Superior temporal gyrus (tissue), 1 donor: ENCODE measurements around the gene RPS6KA3.
"Not testable (repeated sequence)": the region's sequence is repeated elsewhere in the genome, so short reads cannot be mapped to it uniquely, and the experiment has no call there.

Experiments
- DNase-seq: peaks from one replicate; pipeline ENCODE4 v3.0.0-alpha.2; 2016; ENCODE audit errors: extremely low spot score

RPS6KA3 gene

GRCh38 chrX:20143111-20143510 is 123.6 kb downstream of the RPS6KA3 start:
- DNase-seq: no peak

GRCh38 chrX:20141281-20142220 is 125.2 kb downstream of the RPS6KA3 start, which contains the start of gene EIF1AX:
Gene EIF1AX, minus strand, starts transcription at chrX:20141838. Its CDS starts 198 bp downstream, at chrX:20141640.
- DNase-seq: peak; percentile 92

DNA sequence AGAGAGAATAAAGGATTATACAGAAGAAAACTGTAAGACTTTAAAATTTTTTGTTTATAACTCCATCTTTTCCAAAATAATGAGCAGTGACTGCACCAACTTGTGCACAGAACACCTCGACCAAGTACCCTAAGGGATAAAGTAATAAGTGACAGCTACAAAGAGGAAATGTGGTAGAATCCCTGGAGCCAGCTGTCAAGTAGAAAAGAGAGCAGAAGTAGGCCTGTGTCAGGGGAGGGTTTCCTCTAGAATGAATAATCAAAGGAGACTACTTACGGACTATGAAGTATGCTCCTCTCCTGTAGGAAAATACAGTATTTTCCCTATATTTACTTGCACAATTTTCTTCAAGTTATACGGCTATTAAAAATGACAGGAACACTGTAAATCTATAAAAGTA is 126.3 kb downstream of the RPS6KA3 start:
- DNase-seq: no peak

GRCh38 chrX:20139966-20140365 is 126.7 kb downstream of the RPS6KA3 start:
- DNase-seq: no peak

DNA sequence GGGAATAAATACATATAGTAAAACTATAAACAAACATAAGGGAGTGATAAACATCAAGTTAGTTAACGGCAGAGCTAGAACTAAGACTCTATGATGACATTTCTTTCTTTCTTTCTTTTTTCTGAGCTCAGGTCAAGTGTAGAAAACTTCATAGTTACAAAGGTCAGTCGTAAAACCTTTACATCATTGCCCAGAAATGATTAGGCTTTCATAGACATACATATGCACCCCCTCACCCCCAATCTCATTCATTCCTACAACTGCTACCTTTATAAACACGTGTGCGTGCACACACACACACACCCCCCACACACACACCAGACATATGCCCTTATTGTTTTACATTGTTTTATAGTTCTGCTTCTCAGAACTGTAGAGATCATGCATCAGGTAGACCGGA is 130.8 kb downstream of the RPS6KA3 start:
- DNase-seq: no peak

DNA sequence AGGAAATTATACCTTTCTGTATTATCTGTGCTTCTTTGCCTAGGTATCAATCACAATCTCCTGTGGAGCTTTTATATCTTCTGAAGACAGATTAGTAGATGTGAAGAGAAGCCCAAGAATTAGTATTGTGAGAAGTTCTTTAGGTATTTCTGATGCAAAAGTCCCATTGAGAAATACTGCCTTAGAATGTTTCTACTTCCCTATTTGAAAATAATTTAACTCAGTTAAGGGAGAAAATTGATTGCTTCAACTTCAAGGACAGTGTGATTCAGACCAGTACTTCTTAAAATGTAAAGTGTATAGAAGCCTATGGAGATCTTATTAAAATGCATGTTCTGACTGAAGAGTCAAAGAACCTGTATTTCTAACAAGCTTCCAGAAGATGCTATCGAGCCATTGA is 134.0 kb downstream of the RPS6KA3 start:
- no peak for DNase-seq

- no peak for DNase-seq
Observed at GRCh38 chrX:20130357-20130756, 136.4 kb downstream of the RPS6KA3 start.

DNA sequence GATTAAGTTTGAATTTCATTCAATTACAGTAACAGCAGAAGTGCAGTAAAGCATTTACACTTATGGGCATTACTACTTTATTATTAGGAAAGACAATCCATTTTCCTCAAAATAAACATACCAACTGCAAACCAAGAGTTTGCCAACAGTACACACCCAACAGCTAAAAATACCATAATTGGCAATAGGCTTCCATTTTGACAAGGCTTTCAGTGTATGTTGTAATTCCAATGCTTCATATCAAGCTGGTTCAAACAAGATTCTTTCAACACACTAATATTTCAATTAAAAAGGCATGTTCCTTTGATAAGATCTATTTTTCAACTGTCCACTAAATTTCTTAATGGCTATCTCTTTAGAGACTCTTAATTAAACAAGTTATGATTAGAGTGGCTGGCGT is 137.2 kb downstream of the RPS6KA3 start:
- DNase-seq: no peak

- no peak for DNase-seq
Observed at GRCh38 chrX:20128670-20129069, 138.0 kb downstream of the RPS6KA3 start.

GRCh38 chrX:20127440-20127839 is 139.3 kb downstream of the RPS6KA3 start:
- DNase-seq: not testable (repeated sequence)

- DNase-seq: not testable (repeated sequence)
Observed at GRCh38 chrX:20126833-20127232, 139.9 kb downstream of the RPS6KA3 start.

DNA sequence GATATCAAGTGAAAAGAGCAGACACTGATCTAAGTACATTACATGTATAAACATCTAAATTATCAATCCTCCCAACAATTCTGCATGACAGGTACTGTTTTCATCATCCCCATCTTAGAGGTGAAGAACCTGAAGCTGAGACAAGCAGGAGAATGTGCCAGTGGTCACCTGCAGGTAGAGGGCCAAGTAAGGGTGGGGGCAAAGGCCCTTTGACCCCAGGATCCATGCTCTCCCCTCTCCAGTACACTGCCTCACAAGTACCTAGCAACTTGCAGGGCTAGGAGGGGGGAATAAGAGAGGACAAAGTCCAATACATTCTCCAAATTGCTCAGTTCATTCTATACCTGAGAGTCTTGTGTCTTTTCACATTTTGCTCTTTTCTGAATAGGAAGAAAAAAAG is 141.7 kb downstream of the RPS6KA3 start:
- DNase-seq: no peak

GRCh38 chrX:20118065-20118824 is 148.5 kb downstream of the RPS6KA3 start:
- DNase-seq: no peak

- no peak for DNase-seq
Observed at GRCh38 chrX:20116577-20117240, 150.0 kb downstream of the RPS6KA3 start, which contains the start of gene MAP7D2. Gene MAP7D2, minus strand, starts transcription at chrX:20116907. Its CDS starts 28 bp downstream, at chrX:20116879.

GRCh38 chrX:20116087-20116576 is 150.6 kb downstream of the RPS6KA3 start:
- no peak for DNase-seq

DNA sequence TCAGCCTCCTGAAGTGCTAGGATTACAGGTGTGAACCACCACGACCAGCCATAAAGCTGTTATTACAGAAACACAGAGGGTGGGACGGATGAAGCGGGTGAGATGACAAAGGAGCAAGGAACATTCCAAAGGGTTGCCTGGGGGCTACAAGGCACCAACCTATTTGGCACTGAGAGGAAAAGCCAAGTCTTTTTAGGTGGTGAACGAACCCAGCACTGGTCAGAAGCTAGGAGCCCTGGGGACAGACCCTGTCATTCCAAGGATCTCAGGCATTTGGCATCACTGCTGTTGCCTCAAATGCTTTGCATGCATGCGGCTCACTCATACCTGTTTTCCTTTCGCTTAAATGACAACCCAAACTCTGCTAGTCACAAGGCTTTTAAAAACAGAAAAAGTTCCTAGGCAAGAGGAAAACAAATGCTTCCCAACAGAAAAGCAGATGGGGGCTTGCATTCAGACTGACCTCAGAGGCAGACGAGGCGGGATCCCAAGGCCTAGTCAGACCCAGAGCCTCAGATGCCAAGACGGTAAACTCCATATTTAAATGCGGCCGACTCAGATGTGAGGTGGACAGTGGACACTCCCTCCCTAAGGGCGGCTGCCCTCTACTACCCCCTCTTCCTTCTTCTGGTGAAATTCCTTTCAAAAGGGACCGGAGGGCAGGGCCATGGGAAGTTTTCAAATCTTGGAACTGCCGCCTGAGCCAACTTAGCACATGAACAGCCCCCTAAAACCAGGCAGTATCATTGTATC is 154.5 kb downstream of the RPS6KA3 start:
- DNase-seq: no peak

DNA sequence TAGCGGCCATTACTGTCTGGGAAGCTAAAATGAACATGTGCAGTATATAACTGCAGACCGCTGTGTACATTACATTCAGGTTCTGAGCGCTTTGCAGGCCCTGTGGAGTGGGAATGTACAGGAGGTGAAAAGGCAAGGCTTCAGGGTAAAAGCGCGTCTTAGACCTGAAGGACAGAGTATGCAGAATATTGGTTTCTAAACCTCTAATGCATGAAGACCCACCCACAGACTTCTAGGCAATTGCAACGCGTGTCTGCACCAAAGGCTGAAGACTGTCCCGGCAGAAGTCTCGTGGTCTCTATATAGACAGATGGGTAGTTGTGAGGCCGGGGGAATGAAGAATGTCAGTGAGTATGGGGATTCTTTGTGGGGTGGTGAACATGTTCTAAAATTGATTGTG is 155.4 kb downstream of the RPS6KA3 start:
- DNase-seq: no peak

- no peak for DNase-seq
Observed at GRCh38 chrX:20101934-20102581, 164.7 kb downstream of the RPS6KA3 start.
